Endothelial cell of umbilical vein (primary cell): ENCODE measurements around the gene FOXL1. TPM values are rescaled to one million over a fixed set of nuclear protein-coding genes. Genes with fewer than 3 reads are reported as not detected.
A peak's percentile ranks its signal among the peaks of the same experiment; 100 is the strongest.

Source experiments
- BruUV-seq: library from RNA; stranded (reverse); fragments of 400-500 nt; replicated peaks from 2 replicates; lab custom pipeline; 2021; lab: Mats Ljungman, UMichigan
- CTCF ChIA-PET: fragments of 300-600, 350-600 bp; sonication (Branson Sonifier 250); formaldehyde crosslinking; loops from one replicate; lab custom pipeline; 2021; ENCODE audit warnings: antibody characterized with exemption, inconsistent platforms; lab: Charles Lee
- POLR2A ChIA-PET: fragments of 300-600, 350-600 bp; sonication (Branson Sonifier 250); formaldehyde crosslinking; loops from one replicate; lab custom pipeline; 2021; ENCODE audit warnings: antibody characterized with exemption, inconsistent platforms; lab: Charles Lee
- DNase-seq: peaks from one replicate; pipeline ENCODE4 v3.0.0-alpha.2; 2011; ENCODE audit warnings: low read depth, low spot score
- FAIRE-seq: peaks from 2 replicates; lab custom pipeline; 2011; peaks lifted over from hg19 to GRCh38; lab: Jason Lieb, UNC
- H2AFZ ChIP-seq: 2 replicates; pipeline ENCODE4 v1.6.0; 2012; ENCODE audit warnings: low read depth, low read length, control low read depth, inconsistent platforms
- H3K27ac ChIP-seq: 2 replicates; pipeline ENCODE4 v1.5.1; 2011; ENCODE audit warnings: low read depth, mild to moderate bottlenecking, control low read depth, low read length, moderate library complexity; ENCODE audit not compliant: insufficient read depth
- H3K27me3 ChIP-seq, 2 experiments: 2 replicates each; pipeline versions ENCODE4 v1.6.0 to v1.6.1; 2011; ENCODE audit warnings: low read length in 2 of 2, mixed read lengths in 1 of 2; ENCODE audit not compliant: control insufficient read depth in 2 of 2, insufficient read depth in 2 of 2
- H3K36me3 ChIP-seq, 2 experiments: 2 replicates in 1 of 2; 3 replicates in 1 of 2; pipeline ENCODE4 v1.5.1; 2011; ENCODE audit warnings: low read length in 2 of 2, mild to moderate bottlenecking in 1 of 2, moderate library complexity in 1 of 2; ENCODE audit not compliant: control insufficient read depth in 2 of 2, insufficient read depth in 2 of 2; ENCODE audit errors: extremely low read depth in 1 of 2
- H3K4me1 ChIP-seq: 3 replicates; pipeline ENCODE4 v1.5.1; 2011; ENCODE audit warnings: mild to moderate bottlenecking, low read length; ENCODE audit not compliant: control insufficient read depth, insufficient read depth; ENCODE audit errors: extremely low read depth
- H3K4me2 ChIP-seq: 2 replicates; pipeline ENCODE4 v1.6.1; 2011; ENCODE audit warnings: low read length, control low read depth, mixed read lengths; ENCODE audit not compliant: insufficient read depth
- H3K4me3 ChIP-seq, 3 experiments: fragments of 200-600 bp in 1 of 3; sonication (generic), shearing (Covaris generic) in 1 of 3; replicated peaks in 1 of 3; 2 replicates each; pipeline ENCODE4 v1.5.1; 2011 to 2016; ENCODE audit warnings: control low read depth in 3 of 3, low read length in 3 of 3, mild to moderate bottlenecking in 2 of 3, inconsistent platforms in 1 of 3, low read depth in 1 of 3, moderate library complexity in 1 of 3; ENCODE audit not compliant: insufficient read depth in 1 of 3
- H3K79me2 ChIP-seq: 2 replicates; pipeline ENCODE4 v1.6.0; 2012; ENCODE audit warnings: low read length, inconsistent platforms; ENCODE audit not compliant: control insufficient read depth, insufficient read depth
- H3K9ac ChIP-seq: replicated peaks from 2 replicates; pipeline ENCODE3; 2011; ENCODE audit warnings: low read length, control low read depth; ENCODE audit not compliant: insufficient read depth; ENCODE audit errors: extremely low read depth
- H3K9me1 ChIP-seq: replicated peaks from 3 replicates; pipeline ENCODE4 v1.6.0; 2011; ENCODE audit warnings: mild to moderate bottlenecking, low read length; ENCODE audit not compliant: control insufficient read depth, insufficient read depth; ENCODE audit errors: extremely low read depth
- H3K9me3 ChIP-seq: replicated peaks from 2 replicates; pipeline ENCODE4 v1.5.1; 2012; ENCODE audit warnings: low read length, inconsistent platforms; ENCODE audit not compliant: control insufficient read depth, insufficient read depth
- H4K20me1 ChIP-seq: replicated peaks from 2 replicates; pipeline ENCODE3; 2011; ENCODE audit warnings: mild to moderate bottlenecking, low read length; ENCODE audit not compliant: control insufficient read depth, insufficient read depth; ENCODE audit errors: extremely low read depth
- CTCF ChIP-seq, 2 donors: IDR thresholded peaks; 1 replicate in 1 of 2; 2 replicates in 1 of 2; pipeline ENCODE4 v1.5.1; 2011; ENCODE audit warnings: low read length in 2 of 2, mild to moderate bottlenecking in 2 of 2, moderate library complexity in 2 of 2, control low read depth in 1 of 2, inconsistent platforms in 1 of 2, low read depth in 1 of 2; ENCODE audit not compliant: insufficient read depth in 1 of 2; ENCODE audit errors: extremely low read depth in 1 of 2
- FOS ChIP-seq: IDR thresholded peaks from 2 replicates; pipeline ENCODE4 v1.6.1; 2011; ENCODE audit warnings: mild to moderate bottlenecking, low read length, moderate library complexity, borderline replicate concordance; ENCODE audit not compliant: insufficient read depth
- GATA2 ChIP-seq: IDR thresholded peaks from 2 replicates; pipeline ENCODE4 v1.7.0; 2011; ENCODE audit warnings: low read depth, mild to moderate bottlenecking, moderate library complexity, mixed read lengths, low read length; ENCODE audit not compliant: insufficient read length, insufficient read depth
- MYC ChIP-seq: IDR thresholded peaks from one replicate; pipeline ENCODE4 v1.6.1; 2011; ENCODE audit warnings: mild to moderate bottlenecking, low read depth, low read length
- POLR2A ChIP-seq: IDR thresholded peaks from 2 replicates; pipeline ENCODE4 v1.6.1; 2012; ENCODE audit warnings: low read depth, mild to moderate bottlenecking, control low read depth, low read length
- dilution Hi-C: fragments of 300-500 bp; cut with MboI; formaldehyde crosslinking; loops from one replicate; pipeline ENCODE4 v1.15.0; 2019; ENCODE audit warnings: low sequenced_read_pairs; ENCODE audit not compliant: extremely low pct_ligation_motif_present
- intact Hi-C: fragments of 100-400 bp; cut with micrococcal nuclease; formaldehyde crosslinking; loops from one replicate; pipeline ENCODE4 v1.10.0; 2022
- polyA plus RNA-seq, 4 experiments: library from polyadenylated mRNA; depleted of rRNA in 3 of 4; stranded (reverse) in 3 of 4; unstranded in 1 of 4; fragments of >200 nt; gene quantifications; 2 replicates each; pipeline versions ENCODE4 v1.2.1 to v1.2.3, GENCODE V29; 2011 to 2012; ENCODE audit warnings: missing spikeins in 1 of 4
- total RNA-seq: library from RNA; stranded (reverse); gene quantifications from 2 replicates; pipeline ENCODE4 v1.2.3, GENCODE V29; 2021

FOXL1 gene
- total and polyA plus RNA-seq, 2 donors (not counting 3 experiments of a cell fraction or from before 2014, with no cell fraction given): 2.8 to 3.8 TPM

GRCh38 chr16:86584071-86584685 is 5.8 kb downstream of the FOXL1 start:
- H4K20me1 ChIP-seq: no peaks in the 10 kb centered on the region
- FAIRE-seq (no peak), DNase-seq (no peak)
- H3K4me1 ChIP-seq: peaks cover 19% of the 10 kb centered on the region
- no peaks in the 10 kb centered on the region for H3K9me3 ChIP-seq
- POLR2A ChIA-PET: no interaction called here
- H3K4me2 ChIP-seq: no peak overlapping the region
- no peaks in the 10 kb centered on the region for H3K79me2 ChIP-seq
- no peak overlapping the region for H3K27ac ChIP-seq
- TF ChIP-seq FOS: no peak
- no peak for TF ChIP-seq MYC
- no peak for TF ChIP-seq CTCF (IDR thresholded peaks at IDR 0.05; ENCODE audit: extremely low read depth in 1 of 2, insufficient read depth in 1 of 2, low read depth in 1 of 2, low read length in 2 of 2)
- TF ChIP-seq GATA2: peak; percentile 43
- no peak for TF ChIP-seq POLR2A
- CTCF ChIA-PET: no interaction called here
- intact Hi-C loops: no loop called here
- H2AFZ ChIP-seq: no peak overlapping the region
- no peaks in the 10 kb centered on the region for H3K9me1 ChIP-seq
- no peaks in the 10 kb centered on the region for H3K27me3 ChIP-seq
- H3K9ac ChIP-seq: no peak overlapping the region
- BruUV-seq: no TSS peak
- no peak overlapping the region for H3K4me3 ChIP-seq
- no peaks in the 10 kb centered on the region for H3K36me3 ChIP-seq
- dilution Hi-C loops: no loop called here
